ENCODE results near the gene OR1J1.

OR1J1 gene

DNA sequence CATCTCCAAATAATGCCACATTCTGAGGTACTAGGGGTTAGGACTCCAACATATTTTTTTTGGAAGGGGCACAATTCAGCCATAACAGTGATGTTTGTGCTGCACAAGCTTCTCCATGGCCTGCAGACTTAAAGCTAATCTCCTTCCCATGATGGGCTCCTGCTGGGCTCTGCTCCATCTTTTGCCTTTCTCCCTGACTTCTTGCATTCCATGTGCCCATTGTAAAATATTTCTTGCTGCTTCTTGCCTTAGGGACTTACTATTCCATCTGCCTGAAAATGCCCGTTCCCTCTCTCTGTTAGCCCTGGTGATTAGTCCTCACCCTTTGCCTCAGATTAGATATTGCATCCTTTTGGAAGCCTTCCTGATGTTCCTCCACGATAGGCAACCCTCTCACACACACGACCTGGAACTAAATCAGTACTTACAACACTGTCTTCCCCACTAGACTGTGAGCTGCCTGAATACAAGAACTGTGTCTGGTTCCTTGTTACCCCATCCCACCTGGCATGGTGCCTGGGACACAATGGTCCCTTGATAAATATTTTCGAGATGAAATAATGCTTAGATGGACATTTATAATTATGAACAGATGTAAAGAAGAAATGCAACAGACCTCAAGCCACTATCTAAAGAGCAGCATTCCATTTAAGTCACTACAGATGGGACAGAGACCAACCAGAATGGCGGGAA, 33.5 kb downstream of the OR1J1 start:
- DNase-seq: no peak

DNA sequence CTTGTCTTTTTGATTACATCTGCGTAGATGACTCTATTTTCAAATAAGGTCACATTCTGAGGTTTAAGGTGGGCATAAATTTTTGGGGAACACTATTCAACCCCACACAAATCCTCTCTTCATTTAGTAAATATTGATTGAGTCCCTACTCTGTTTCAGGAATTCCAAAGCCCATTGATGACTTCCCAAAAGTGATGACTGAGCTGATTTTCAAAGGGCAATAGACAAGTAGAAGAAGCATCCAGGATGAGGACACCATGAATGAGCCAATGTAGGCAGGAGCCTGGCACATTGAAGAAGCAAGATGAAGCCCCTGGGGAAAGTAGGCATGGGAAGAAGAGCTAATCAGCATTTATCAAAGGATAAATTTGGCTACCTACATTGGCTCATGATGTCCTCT, 35.2 kb downstream of the OR1J1 start:
- no peak for DNase-seq

Data from NCI-H510A treated with DMSO at 0.1 percent for 48 hours (cell line).